GM21717 (cell line): ENCODE data around the gene NSUN2.
"Not testable (repeated sequence)": the region's sequence is repeated elsewhere in the genome, so short reads cannot be mapped to it uniquely, and the experiment has no call there.

ENCODE experiments used
- ATAC-seq: cut with Tn5 transposase; IDR thresholded peaks from one replicate; pipeline ENCODE4 v1.9.1; 2021; ENCODE audit warnings: mild to moderate bottlenecking, moderate library complexity; ENCODE audit not compliant: unreplicated experiment

NSUN2 gene

DNA sequence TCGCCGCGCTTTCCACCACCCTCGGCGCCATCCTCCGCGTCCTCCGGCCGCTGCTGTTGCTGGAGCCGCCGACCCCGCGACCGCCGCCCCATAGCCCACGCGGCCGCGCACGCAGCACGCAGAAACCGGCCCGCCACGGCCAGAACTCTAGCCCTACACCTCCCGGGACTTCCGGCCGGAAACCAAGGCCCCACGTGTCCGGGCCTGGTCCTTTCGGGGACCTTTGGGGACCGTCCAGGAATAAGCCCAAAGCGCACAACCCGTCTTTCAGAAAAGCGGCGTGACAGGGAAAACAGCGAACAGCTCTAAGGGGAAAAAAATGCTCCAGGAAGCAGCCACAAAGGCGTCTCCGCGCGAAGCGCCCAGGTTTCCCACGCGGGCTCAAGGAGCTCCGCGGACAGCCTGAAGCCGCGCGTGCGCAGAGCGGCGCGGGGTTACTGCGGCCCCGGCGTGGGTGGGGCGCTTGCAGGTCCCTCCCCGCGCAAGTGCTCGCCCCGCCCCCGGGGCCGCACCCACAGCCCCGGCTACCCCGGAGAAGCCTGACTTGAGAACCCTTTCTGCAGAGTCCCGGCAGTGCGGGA, at the start of gene NSUN2, which contains the start of gene SRD5A1:
Gene NSUN2, minus strand, starts transcription at position 157 of the 581 bp plus-strand sequence. Its CDS starts 65 bp downstream, at position 92.
Gene SRD5A1, plus strand, starts transcription at position 553 of the 581 bp plus-strand sequence. CDS start 137 bp downstream, outside the sequence.
- peak; percentile 91 for ATAC-seq

DNA sequence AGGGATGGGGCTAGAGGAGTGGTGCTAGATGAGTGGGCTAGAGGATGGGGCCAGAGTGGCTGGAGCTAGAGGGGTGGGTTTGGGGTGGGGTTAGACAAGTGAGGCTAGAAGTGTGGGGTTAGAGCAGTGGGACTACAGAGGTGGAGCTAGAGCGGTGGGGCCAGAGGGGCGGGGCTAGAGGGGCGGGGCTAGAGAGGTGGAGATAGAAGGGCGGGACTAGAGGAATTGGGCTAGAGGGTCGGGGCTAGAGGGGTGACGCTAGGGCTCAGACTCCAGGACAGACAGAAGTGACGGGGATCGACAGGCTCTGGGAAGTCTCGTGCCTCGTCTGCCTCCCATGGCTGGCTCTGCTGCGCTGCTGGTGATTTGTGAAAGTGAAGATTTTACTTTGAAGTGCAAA, 49.4 kb upstream of the NSUN2 start:
- ATAC-seq: no peak

DNA sequence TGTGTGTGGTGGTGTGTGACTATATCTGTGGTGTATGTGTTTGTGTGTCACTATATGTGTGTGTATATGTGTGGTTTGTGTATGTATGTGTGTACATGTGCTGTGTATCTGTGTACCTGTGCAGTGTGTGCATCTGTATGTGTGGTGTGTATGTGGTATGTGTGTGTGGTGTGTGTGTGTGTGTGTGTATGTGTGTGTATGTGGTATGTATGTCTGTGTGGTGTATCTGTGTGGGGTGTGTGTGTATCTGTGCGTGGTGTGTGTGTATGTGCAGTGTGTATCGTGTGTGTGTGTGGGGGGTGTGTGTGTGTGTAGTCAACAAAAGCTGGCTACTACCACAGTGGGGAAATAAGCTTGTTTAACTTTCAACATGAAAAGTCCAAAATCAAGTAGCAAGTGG, 48.8 kb upstream of the NSUN2 start:
- ATAC-seq: no peak

DNA sequence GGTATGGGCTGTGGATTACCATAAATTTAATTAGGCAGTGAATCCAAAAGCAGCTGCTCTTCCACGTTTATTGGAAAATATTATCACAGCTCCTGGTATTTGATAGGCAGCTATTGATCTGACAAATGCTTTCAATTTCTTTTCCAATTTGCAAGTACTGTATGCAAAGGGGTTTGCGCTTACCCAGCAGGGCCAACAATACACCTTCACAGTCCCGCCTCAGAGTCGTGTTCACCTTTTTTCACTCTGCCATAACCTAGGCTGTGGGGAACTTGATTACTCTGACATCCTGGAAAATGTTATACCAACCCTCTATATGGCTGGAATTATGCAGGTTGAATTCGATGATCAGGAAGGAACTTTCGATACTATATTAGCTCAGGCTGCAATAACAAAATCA, 48.1 kb upstream of the NSUN2 start:
- ATAC-seq: no peak

DNA sequence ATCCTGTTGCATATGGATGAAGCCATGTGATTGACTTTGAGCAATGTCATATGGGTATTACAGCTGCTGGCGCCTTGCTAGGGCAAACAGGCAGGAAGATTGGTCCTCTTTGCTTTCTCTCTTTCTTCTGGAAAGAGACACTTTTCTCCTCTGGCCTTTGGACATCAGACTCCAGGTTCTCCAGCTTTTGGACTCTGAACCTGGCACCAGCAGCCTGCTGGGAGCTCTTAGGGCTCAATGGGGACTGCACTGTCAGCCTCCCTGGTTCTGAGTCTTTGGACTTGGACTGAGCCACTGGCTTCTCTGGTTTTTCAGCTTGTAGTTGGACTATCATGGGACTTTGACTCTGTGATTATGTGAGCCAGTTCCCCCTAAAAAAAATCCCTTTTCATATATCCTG, 45.5 kb upstream of the NSUN2 start:
- no peak for ATAC-seq

DNA sequence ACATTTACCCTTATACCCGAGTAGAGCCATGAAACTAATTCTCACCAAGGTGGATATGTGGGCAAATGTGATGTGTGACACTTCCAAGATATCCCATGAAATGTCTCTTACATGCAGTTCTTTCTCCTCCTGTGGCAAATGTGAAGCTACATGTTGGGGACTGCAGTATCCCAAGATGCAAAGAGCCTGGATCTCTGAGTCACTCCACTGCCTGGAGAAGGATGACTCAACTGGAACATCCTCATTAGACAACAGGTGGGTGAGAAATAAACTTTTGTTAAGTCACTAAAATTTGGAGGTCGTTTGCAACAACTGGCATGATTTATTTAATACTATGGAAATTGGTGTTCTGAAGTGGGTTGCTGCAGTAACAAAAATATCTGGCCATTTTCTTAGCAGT, 43.9 kb upstream of the NSUN2 start:
- no peak for ATAC-seq

DNA sequence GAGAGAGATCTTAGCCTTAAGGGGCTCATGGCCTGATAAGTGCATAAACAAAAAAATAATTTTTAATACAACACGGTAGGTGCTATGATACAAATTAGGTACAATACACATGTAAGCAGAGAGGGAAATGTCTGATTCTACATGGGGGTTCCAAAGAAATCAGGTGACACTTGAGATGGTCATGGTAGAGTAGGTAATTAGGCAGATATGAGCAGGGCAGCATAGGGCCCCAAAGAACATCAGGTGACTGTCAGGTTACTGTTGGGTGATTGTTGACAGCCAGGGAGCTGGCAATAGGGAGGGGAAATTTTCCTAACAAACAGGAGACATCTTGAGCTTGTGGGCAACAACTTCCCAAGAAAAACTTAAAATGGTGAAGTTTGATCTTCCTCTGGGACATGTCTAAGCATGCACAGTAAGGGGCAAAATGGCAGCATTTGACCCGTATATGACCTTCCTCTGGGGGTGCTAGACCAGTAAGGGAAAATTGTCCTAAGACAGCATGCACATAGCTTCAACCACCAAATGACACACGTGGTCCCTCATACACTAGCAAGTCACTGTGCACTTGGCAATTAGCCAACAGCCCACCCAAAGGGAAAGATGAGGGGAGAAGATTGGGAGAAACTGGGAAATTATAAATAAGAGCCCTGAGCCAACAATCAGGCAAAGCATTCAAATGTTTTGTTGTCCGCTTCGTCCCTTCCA, 43.1 kb upstream of the NSUN2 start:
- no peak for ATAC-seq

DNA sequence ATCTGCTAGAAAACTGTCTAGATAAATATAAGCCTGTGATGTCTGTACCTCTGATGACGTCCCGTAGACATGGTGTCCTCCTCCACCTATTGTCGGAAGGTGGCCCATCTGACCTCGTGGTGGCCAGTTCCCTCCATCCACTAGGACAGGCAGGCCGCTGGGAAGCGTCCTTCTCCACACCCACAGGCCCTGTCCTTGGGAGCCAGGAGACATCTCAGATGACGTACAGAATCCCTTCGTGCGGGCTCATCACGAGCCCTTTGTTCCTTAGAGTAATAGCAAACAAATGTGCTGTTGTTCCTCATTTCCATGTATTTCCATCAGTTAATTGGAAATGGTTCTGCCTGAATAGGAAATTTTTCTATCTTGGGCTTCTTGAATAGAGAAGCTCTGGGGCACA, 42.0 kb upstream of the NSUN2 start:
- no peak for ATAC-seq

DNA sequence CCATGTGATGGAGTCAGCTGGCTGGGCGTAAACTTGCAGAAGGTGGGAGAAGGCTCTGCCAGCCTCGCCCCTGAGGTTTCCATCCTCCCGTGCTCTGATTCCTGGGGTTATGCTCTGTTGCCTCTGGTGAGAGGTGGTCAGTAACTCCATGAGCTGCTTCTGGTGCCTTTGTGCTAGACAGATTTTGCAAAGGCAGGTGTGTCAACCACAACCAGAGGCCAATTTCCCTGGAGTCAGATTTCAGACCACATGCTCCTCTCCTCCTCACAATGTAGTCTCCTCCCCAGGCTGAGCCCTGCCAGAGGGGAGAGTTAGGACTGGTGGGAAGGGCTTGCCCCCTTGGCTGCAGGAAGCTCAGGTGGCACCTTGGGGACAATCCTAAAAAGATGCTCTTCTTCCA, 41.6 kb upstream of the NSUN2 start:
- no peak for ATAC-seq

DNA sequence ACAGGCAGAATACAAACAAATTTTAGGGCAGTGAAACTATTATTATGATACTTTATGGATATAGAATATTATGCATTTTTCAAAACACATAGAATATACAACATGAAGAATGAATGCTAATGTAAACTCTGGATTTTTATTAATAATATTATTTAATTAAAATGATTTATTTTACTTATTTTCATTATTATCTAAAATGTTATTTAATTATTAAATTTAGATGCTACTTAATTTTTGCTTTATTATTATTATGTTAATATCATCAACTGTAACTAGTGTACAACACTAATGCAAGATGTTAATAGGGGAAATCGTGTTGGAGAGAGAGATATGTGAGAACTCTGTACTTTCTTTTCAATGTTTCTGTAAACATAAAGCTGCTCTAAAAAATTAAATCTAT, 41.1 kb upstream of the NSUN2 start:
- ATAC-seq: no peak

DNA sequence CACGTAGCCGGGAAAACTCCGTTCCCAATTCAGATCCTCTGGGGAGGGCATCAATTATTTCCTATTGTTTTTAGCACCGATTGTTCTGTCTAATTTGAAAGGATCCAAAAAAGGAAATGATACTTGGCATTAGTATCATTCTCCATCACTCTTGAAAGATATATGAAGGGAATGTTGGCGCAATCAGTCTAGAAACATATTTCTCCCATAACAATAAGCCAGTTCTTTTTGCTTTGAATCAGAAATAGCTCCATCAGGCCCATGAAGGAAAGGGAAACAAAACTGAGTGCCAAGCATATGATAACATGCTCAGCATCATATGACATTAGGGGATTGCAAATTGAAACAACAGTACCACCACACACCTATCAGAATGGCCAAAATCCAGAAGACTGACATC, 40.2 kb upstream of the NSUN2 start:
- ATAC-seq: no peak

DNA sequence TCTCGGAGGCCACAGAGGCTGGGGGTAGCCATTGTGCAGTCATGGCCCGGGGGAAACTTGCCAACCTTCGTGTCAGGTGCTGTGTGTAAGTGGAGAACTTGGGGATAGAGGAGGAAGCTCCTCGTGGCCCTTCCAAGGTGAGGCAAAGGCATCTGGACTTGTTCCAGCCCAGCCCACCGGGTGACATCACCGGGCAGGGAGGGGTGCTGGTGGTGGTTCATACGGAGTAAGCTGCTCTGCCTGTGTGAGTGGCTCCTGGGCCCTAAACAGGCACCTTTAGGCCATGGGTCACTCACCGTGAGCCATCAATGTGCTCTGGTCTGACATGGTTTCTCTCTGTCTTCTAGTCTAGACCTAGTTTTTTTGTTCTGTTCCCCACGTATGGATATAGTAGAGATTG, 35.9 kb upstream of the NSUN2 start:
- not testable (repeated sequence) for ATAC-seq

DNA sequence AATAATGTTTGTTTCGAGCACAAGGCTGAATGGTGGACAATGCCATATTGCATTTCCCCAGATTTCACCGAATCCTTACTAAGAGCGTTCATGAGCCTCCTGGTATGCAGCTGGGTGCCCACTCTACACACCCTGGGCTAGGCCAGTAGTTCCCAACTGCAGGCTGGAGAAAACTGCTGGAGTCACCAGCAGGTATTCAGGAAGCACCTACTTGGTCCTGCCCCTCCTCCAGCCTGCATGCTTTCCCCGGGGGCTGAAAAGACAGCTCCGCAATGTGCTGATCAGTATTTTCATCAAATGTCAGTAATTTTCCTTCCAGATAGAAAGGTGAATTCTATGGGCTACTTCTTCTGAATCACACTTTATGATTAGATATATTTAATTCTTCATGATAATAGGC, 34.8 kb upstream of the NSUN2 start:
- no peak for ATAC-seq

DNA sequence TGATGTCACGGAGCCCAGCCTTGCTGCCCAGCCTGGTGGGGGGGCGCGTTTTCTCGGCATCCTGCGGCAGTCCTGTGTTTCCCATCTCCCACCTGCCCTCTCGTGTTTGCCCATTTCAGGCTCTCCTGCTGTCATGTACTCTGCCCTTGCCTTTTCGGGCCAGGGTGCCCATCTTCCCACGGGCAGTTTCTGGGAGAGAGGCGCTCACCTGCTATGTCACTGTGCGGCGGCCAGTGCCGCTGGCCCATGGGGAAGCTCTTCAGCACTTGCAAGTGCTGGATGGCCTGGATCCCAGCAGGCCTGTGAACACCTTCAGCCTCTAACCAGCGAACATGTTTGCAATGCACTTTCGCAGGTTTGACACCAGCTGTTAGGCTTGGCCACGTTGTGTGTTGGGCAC, 33.9 kb upstream of the NSUN2 start:
- ATAC-seq: no peak

DNA sequence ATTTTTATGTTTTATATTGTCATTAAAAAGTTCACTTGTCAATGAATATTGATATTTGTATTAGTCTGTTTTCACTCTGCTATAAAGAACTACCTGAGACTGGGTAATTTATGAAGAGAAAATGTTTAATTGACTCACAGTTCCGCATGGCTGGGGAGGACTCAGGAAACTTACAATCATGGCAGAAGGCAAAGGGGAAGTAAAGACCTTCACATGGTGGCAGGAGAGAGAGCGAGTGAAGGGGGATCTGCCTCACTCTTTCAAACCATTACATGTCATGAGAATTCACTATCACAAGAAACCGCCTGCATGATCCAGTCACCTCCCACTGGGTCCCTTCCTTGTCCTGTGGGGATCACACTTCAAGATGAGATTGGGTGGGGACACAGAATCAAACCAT, 27.8 kb upstream of the NSUN2 start:
- ATAC-seq: peak; percentile 50

DNA sequence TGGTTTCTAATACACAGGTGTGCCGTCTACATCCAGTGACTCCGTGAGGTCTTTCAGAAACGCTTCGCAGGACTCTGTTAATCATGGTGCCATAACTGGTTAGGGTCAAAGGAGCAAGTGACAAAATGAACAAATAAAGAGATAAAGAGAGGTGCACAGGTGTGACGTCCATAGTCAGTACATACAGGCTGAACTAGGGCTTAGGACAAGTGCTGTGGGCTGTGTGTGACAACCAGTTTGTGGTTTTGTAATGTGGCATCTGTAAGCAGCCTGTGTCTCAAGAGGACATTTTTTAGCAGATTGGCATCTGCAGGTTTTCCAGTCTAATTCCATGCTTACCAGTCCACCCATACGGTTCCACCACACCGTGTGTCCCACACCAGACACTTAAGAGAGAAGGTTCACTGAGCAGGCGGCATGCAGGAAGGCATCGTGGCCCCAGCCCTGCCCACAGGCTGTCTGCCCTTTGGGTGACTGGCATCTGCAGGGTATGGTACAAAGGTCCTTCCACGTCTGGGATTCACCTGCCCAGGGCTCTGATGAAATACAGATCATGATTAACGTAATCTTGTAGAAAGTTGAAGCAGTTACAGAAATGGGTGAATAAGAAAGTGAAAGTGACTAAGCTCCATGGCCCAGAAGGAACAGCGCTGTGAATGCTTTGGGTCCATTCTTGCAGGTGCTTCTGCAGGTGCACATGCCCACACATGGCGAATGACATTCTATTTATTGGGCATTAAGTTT, 27.3 kb upstream of the NSUN2 start:
- ATAC-seq: peak; percentile 83

DNA sequence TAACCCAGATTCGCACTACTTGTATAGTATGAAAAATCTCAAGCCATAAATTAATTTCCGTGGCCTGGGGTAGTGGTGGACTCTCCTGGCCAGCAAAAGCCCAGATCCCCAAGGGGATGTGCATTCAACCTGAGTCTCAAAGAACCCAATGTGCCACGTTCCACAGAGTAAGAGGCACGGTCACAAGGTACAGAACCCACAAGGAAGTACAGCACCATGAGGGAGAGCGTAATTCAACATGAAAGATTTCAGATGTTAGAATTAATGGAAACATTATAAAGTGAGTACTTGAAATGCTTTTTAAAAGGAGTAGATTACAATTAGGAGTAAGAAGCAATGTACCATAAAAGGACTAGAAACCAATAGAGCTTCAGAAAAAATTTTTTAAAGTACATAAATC, 23.8 kb upstream of the NSUN2 start:
- no peak for ATAC-seq

DNA sequence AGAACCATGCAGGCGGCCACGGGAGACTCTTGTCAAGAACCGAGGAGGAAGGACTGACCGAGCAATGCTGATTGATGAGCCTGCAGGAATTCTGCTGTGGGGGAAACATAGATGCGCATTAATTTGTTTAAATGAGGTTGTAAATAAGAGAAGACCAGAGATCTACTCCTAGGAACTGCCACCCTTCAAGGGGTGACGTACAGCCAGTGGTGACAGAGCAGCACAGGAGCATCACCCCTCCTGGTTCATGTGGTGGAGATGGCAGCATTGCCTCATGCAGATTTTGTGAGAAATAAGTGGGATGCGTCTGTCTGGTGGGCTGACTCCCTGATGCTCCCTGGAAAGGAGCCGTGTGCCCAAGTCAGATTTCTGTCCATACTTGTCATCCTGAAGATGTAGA, 22.6 kb upstream of the NSUN2 start:
- no peak for ATAC-seq

DNA sequence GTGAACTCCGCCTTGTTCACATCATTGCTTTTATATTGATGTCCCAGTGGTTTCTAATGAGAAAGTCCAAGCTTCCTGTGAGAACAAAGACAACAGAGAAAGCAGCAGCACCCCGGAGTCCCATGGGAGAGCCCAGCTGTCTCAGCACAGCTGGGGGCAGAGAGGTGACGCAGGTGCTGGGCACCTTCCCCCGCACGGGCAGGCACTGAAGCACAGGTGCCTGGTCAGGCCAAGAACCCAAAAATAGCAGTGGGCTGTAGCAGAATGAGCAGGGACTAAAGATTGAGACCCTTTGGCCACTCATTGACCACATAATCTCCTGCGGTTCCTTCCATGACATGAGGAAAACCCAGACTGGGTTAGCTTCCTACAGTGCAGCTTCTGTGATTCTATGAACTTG, 19.2 kb upstream of the NSUN2 start:
- peak; percentile 78 for ATAC-seq

DNA sequence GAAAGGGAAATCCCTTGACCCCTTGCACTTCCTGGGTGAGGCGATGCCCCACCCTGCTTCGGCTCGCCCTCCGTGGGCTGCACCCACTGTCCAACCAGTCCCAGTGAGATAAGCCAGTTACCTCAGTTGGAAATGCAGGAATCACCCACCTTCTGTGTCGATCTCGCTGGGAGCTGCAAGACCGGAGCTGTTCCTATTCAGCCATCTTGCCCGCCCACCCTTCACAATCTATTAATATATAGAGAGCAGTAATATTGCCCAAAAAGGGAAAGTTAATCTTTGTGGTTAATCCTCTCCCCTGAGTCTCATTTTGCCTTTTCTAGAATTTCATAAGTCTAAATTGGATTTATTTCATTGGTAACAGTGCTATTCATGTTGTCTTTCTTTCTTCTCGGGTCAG, 16.8 kb upstream of the NSUN2 start:
- no peak for ATAC-seq

DNA sequence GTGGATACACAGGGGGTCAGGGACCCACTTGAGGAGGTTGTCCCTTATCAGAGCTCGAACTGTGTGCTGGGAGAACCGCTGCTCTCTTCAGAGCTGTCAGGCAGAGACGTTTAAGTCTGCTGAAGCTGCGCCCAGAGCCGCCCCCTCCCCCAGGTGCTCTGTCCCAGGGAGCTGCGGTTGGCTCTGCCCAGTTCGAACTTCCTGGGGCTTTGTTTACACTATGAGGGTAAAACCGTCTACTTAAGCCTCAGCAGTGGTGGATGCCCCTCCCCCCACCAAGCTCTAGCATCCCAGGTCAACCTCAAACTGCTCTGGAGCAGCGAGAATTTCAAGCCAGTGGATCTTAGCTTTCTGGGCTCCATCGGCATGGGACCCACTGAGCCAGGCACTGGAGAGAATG, 16.3 kb upstream of the NSUN2 start:
- ATAC-seq: no peak
